Right atrium auricular region (tissue), 2 donors: ENCODE measurements around the gene DGKG. TPM values are rescaled to one million over a fixed set of nuclear protein-coding genes. Genes with fewer than 3 reads are reported as not detected.

ENCODE experiments used
- DNase-seq: peaks from one replicate; pipeline ENCODE4 v3.0.0-alpha.2; 2019; ENCODE audit warnings: low spot score
- H3K27ac ChIP-seq, 2 donors: fragments of 200-600 bp; sonication (generic); 1 replicate in 1 of 2; 2 replicates in 1 of 2; pipeline ENCODE4 v1.5.1; 2016 to 2019
- H3K27me3 ChIP-seq, 2 donors: fragments of 200-600 bp; sonication (generic); one replicate each; pipeline versions ENCODE4 v1.5.1 to v1.6.0; 2017 to 2019
- H3K36me3 ChIP-seq: fragments of 200-600 bp; sonication (generic); one replicate; pipeline ENCODE4 v1.5.1; 2016
- H3K4me1 ChIP-seq, 2 donors: fragments of 200-600 bp; sonication (generic); one replicate each; pipeline versions ENCODE4 v1.5.1 to v1.6.0; 2017 to 2019
- H3K4me3 ChIP-seq, 2 donors: fragments of 200-600 bp; sonication (generic); 1 replicate in 1 of 2; 2 replicates in 1 of 2; pipeline ENCODE4 v1.5.1; 2017 to 2019; ENCODE audit warnings: mild to moderate bottlenecking in 1 of 2, moderate library complexity in 1 of 2
- H3K9me3 ChIP-seq, 2 donors: fragments of 200-600 bp; sonication (generic); one replicate each; pipeline ENCODE4 v1.5.1; 2019
- CTCF ChIP-seq, 2 donors: fragments of 200-600 bp; sonication (generic); IDR thresholded peaks; one replicate each; pipeline ENCODE4 v1.5.1; 2019; ENCODE audit warnings: antibody characterized with exemption in 2 of 2
- total RNA-seq, 2 donors: library from RNA; depleted of rRNA; stranded (reverse); fragments of >200 nt; gene quantifications; one replicate each; pipeline ENCODE4 v1.1.0, GENCODE V29; 2016

DGKG gene
- total RNA-seq, 2 donors from 2014 or later = 25.1 to 27.4 TPM

- no peak for DNase-seq
- no peak overlapping the region for H3K27ac ChIP-seq
- peaks cover 5% of the 10 kb centered on the region for H3K36me3 ChIP-seq
- TF ChIP-seq CTCF (IDR thresholded peaks at IDR 0.05) = no peak
- no peaks in the 10 kb centered on the region for H3K27me3 ChIP-seq
- H3K4me1 ChIP-seq = no peaks in the 10 kb centered on the region
- H3K9me3 ChIP-seq = no peaks in the 10 kb centered on the region
- H3K4me3 ChIP-seq = no peak overlapping the region
These were observed 110.0 kb downstream of the DGKG start for GRCh38 chr3:186251948-186252619.

GRCh38 chr3:186248850-186249249 lies 113.2 kb downstream of the DGKG start:
- Histone ChIP-seq H3K4me3 (no peak overlapping the region), H3K9me3 (no peaks in the 10 kb centered on the region), H3K4me1 (no peaks in the 10 kb centered on the region), H3K27ac (no peak overlapping the region), H3K27me3 (no peaks in the 10 kb centered on the region), H3K36me3 (peaks cover 5% of the 10 kb centered on the region)
- DNase-seq = no peak
- TF ChIP-seq CTCF (IDR thresholded peaks at IDR 0.05) = no peak

- H3K36me3 ChIP-seq = peaks cover 5% of the 10 kb centered on the region
- H3K27me3 ChIP-seq = no peaks in the 10 kb centered on the region
- no peaks in the 10 kb centered on the region for H3K9me3 ChIP-seq
- H3K4me1 ChIP-seq = no peaks in the 10 kb centered on the region
- DNase-seq = no peak
- no peak overlapping the region for H3K4me3 ChIP-seq
- TF ChIP-seq CTCF (IDR thresholded peaks at IDR 0.05) = no peak
- H3K27ac ChIP-seq = no peak overlapping the region
These were observed 113.9 kb downstream of the DGKG start for GRCh38 chr3:186247821-186248814.

- Histone ChIP-seq H3K36me3 (peaks cover 4% of the 10 kb centered on the region), H3K9me3 (no peaks in the 10 kb centered on the region), H3K4me1 (peaks cover 0 to 9% of the 10 kb centered on the region in 2 donors), H3K27ac (no peak overlapping the region), H3K27me3 (no peaks in the 10 kb centered on the region), H3K4me3 (no peak overlapping the region)
- DNase-seq = no peak
- no peak for TF ChIP-seq CTCF (IDR thresholded peaks at IDR 0.05)
These were observed 115.1 kb downstream of the DGKG start for GRCh38 chr3:186246941-186247340.

- H3K27me3 ChIP-seq = no peaks in the 10 kb centered on the region
- TF ChIP-seq CTCF (IDR thresholded peaks at IDR 0.05) = no peak
- H3K4me1 ChIP-seq = peaks cover 0 to 13% of the 10 kb centered on the region in 2 donors
- H3K9me3 ChIP-seq = no peaks in the 10 kb centered on the region
- DNase-seq = no peak
- no peak overlapping the region for H3K4me3 ChIP-seq
- no peaks in the 10 kb centered on the region for H3K36me3 ChIP-seq
- H3K27ac ChIP-seq = no peak overlapping the region
These were observed 118.0 kb downstream of the DGKG start for GRCh38 chr3:186244016-186244415.
